Fibroblast of peridontal ligament (primary cell): Measurements from ENCODE around the gene TTI1.
A peak's percentile ranks its signal among the peaks of the same experiment; 100 is the strongest.

ENCODE experiments used
- DNase-seq: peaks from one replicate; pipeline ENCODE4 v3.0.0-alpha.2; 2010; ENCODE audit errors: extremely low read depth

The TTI1 gene

GRCh38 chr20:38054647-38055046 is 21.4 kb upstream of the TTI1 start:
- no peak for DNase-seq

- no peak for DNase-seq
Observed at GRCh38 chr20:38052870-38053269, 19.6 kb upstream of the TTI1 start.

GRCh38 chr20:38050686-38051085 is 17.4 kb upstream of the TTI1 start:
- peak; percentile 34 for DNase-seq

GRCh38 chr20:38049800-38050199 is 16.5 kb upstream of the TTI1 start:
- peak; percentile 50 for DNase-seq

- peak; percentile 63 for DNase-seq
Observed at GRCh38 chr20:38046572-38046971, 13.3 kb upstream of the TTI1 start.

- no peak for DNase-seq
Observed at GRCh38 chr20:38044685-38045084, 11.4 kb upstream of the TTI1 start.

- peak; percentile 87 for DNase-seq
Observed at GRCh38 chr20:38043512-38044300, 10.4 kb upstream of the TTI1 start.

- no peak for DNase-seq
Observed at GRCh38 chr20:38040276-38040675, 7.0 kb upstream of the TTI1 start.

GRCh38 chr20:38036366-38036765 is 3.1 kb upstream of the TTI1 start:
- no peak for DNase-seq

- DNase-seq = no peak
Observed at GRCh38 chr20:38034961-38035360, 1.7 kb upstream of the TTI1 start.

GRCh38 chr20:38034108-38034649 is 923 bp upstream of the TTI1 start:
- no peak for DNase-seq

- DNase-seq = no peak
Observed at GRCh38 chr20:38032585-38033329, 499 bp downstream of the TTI1 start.

GRCh38 chr20:38031957-38032356 is 1.3 kb downstream of the TTI1 start:
- DNase-seq = no peak

- DNase-seq = no peak
Observed at GRCh38 chr20:38029453-38029852, 3.8 kb downstream of the TTI1 start.

- no peak for DNase-seq
Observed at GRCh38 chr20:38024496-38024895, 8.8 kb downstream of the TTI1 start.

GRCh38 chr20:38023181-38024001 is 9.9 kb downstream of the TTI1 start:
- DNase-seq = peak; percentile 96

GRCh38 chr20:38021087-38021772 is 12.0 kb downstream of the TTI1 start:
- no peak for DNase-seq

GRCh38 chr20:38018385-38018784 is 14.9 kb downstream of the TTI1 start:
- no peak for DNase-seq

GRCh38 chr20:38017959-38018358 is 15.3 kb downstream of the TTI1 start:
- no peak for DNase-seq

GRCh38 chr20:38013887-38014286 is 19.4 kb downstream of the TTI1 start:
- DNase-seq = no peak

- DNase-seq = no peak
Observed at GRCh38 chr20:38012332-38012731, 20.9 kb downstream of the TTI1 start.
